Mesenchymal stem cell (in vitro differentiated cells and primary cell): ENCODE results near the gene U2AF2.

Source experiments
- DNase-seq: peaks from one replicate; pipeline ENCODE4 v3.0.0-alpha.2; 2013
- H2AFZ ChIP-seq: one replicate; pipeline ENCODE4 v1.6.1; 2013; ENCODE audit warnings: low read depth, mild to moderate bottlenecking, control low read depth, inconsistent platforms, low read length, moderate library complexity
- H2AK5ac ChIP-seq: 2 replicates; pipeline ENCODE4 v1.6.1; 2013; ENCODE audit warnings: low read length, moderate library complexity, mild to moderate bottlenecking, inconsistent platforms; ENCODE audit not compliant: severe bottlenecking
- H2BK120ac ChIP-seq: one replicate; pipeline ENCODE4 v1.6.1; 2013; ENCODE audit warnings: low read depth, mild to moderate bottlenecking, inconsistent platforms, low read length, moderate library complexity
- H2BK12ac ChIP-seq, 2 experiments: one replicate each; pipeline ENCODE4 v1.6.1; 2013; ENCODE audit warnings: inconsistent platforms in 2 of 2, low read length in 2 of 2, mild to moderate bottlenecking in 2 of 2, moderate library complexity in 2 of 2, control low read depth in 1 of 2
- H2BK15ac ChIP-seq: one replicate; pipeline ENCODE4 v1.6.1; 2013; ENCODE audit warnings: mild to moderate bottlenecking, low read depth, inconsistent platforms; ENCODE audit not compliant: poor library complexity, severe bottlenecking
- H2BK5ac ChIP-seq: 2 replicates; pipeline ENCODE4 v1.6.1; 2013; ENCODE audit warnings: low read depth, mild to moderate bottlenecking, low read length, control low read depth, inconsistent platforms; ENCODE audit not compliant: poor library complexity, severe bottlenecking
- H3K14ac ChIP-seq, 2 experiments: one replicate each; pipeline ENCODE4 v1.6.1; 2013; ENCODE audit warnings: inconsistent platforms in 2 of 2, low read length in 2 of 2, control low read depth in 1 of 2, mild to moderate bottlenecking in 1 of 2, moderate library complexity in 1 of 2
- H3K18ac ChIP-seq, 2 experiments: one replicate each; pipeline ENCODE4 v1.6.1; 2013; ENCODE audit warnings: inconsistent platforms in 2 of 2, low read length in 2 of 2, control low read depth in 1 of 2, low read depth in 1 of 2, mild to moderate bottlenecking in 1 of 2
- H3K23ac ChIP-seq, 2 experiments: one replicate each; pipeline ENCODE4 v1.6.1; 2013; ENCODE audit warnings: inconsistent platforms in 2 of 2, low read length in 2 of 2, mild to moderate bottlenecking in 2 of 2, moderate library complexity in 2 of 2, control low read depth in 1 of 2
- H3K27ac ChIP-seq: 2 replicates; pipeline ENCODE4 v1.5.1; 2013; ENCODE audit warnings: mild to moderate bottlenecking, moderate library complexity, low read length, control low read depth, inconsistent platforms; ENCODE audit not compliant: poor library complexity, severe bottlenecking
- H3K27me3 ChIP-seq, 2 experiments: 2 replicates each; pipeline versions ENCODE4 v1.6.1 to v1.7.0; 2013; ENCODE audit warnings: low read length in 2 of 2, mild to moderate bottlenecking in 2 of 2, moderate library complexity in 2 of 2, control low read depth in 1 of 2, inconsistent platforms in 1 of 2; ENCODE audit not compliant: control insufficient read depth in 1 of 2, insufficient read depth in 1 of 2
- H3K36me3 ChIP-seq, 2 experiments: 2 replicates each; pipeline versions ENCODE4 v1.6.1 to v1.7.0; 2013; ENCODE audit warnings: low read length in 2 of 2, control low read depth in 1 of 2, inconsistent platforms in 1 of 2, low read depth in 1 of 2, mild to moderate bottlenecking in 1 of 2; ENCODE audit not compliant: insufficient read depth in 2 of 2, control insufficient read depth in 1 of 2
- H3K4ac ChIP-seq, 2 experiments: one replicate each; pipeline ENCODE4 v1.6.1; 2013; ENCODE audit warnings: inconsistent platforms in 2 of 2, low read length in 2 of 2, mild to moderate bottlenecking in 2 of 2, moderate library complexity in 2 of 2, control low read depth in 1 of 2, low read depth in 1 of 2
- H3K4me1 ChIP-seq: 2 replicates; pipeline ENCODE4 v1.6.1; 2013; ENCODE audit warnings: low read depth, low read length, control low read depth; ENCODE audit not compliant: control insufficient read depth, insufficient read depth
- H3K4me2 ChIP-seq: 2 replicates; pipeline ENCODE4 v1.6.1; 2013; ENCODE audit warnings: low read length, mild to moderate bottlenecking, inconsistent platforms; ENCODE audit not compliant: poor library complexity, severe bottlenecking
- H3K4me3 ChIP-seq, 2 experiments: 2 replicates each; pipeline versions ENCODE4 v1.5.1 to v1.7.0; 2013; ENCODE audit warnings: low read length in 2 of 2, mild to moderate bottlenecking in 2 of 2, control low read depth in 1 of 2, low read depth in 1 of 2; ENCODE audit not compliant: insufficient read depth in 1 of 2
- H3K79me1 ChIP-seq: replicated peaks from 2 replicates; pipeline ENCODE4 v1.6.1; 2013; ENCODE audit warnings: mild to moderate bottlenecking, control low read depth, low read length, inconsistent platforms; ENCODE audit not compliant: poor library complexity, severe bottlenecking
- H3K9ac ChIP-seq: 2 replicates; pipeline ENCODE4 v1.7.0; 2013; ENCODE audit warnings: mild to moderate bottlenecking, low read length, moderate library complexity
- H3K9me3 ChIP-seq: 2 replicates; pipeline ENCODE4 v1.7.0; 2013; ENCODE audit warnings: mild to moderate bottlenecking, low read length; ENCODE audit not compliant: control insufficient read depth
- H4K8ac ChIP-seq: one replicate; pipeline ENCODE4 v1.6.1; 2013; ENCODE audit warnings: inconsistent platforms, mild to moderate bottlenecking, low read length, moderate library complexity
- H4K91ac ChIP-seq: one replicate; pipeline ENCODE4 v1.6.1; 2013; ENCODE audit warnings: mild to moderate bottlenecking, low read length, inconsistent platforms
- WGBS: methylation state at CpG from one replicate; pipeline ENCODE4 v1.1.7; 2013; ENCODE audit warnings: mixed read lengths; 5-methylcytosine and 5-hydroxymethylcytosine counted together

U2AF2 gene

GRCh38 chr19:55615543-55616394 is 39.1 kb upstream of the U2AF2 start:
- no peak for DNase-seq
- H3K4me3 ChIP-seq = no peak overlapping the region
- WGBS = 99% methylated on average over 88 of the region's 88 CpGs

GRCh38 chr19:55616395-55616875 is 38.4 kb upstream of the U2AF2 start:
- Histone ChIP-seq H2BK5ac (no peak overlapping the region), H3K27ac (no peak overlapping the region), H3K4me1 (peaks cover 3% of the 10 kb centered on the region), H3K23ac (no peak overlapping the region), H4K8ac (no peak overlapping the region), H3K18ac (no peak overlapping the region), H3K9ac (no peak overlapping the region), H3K9me3 (no peaks in the 10 kb centered on the region), H2AFZ (no peak overlapping the region), H3K14ac (no peak overlapping the region), H2AK5ac (no peak overlapping the region), H3K4me3 (no peak overlapping the region), H3K36me3 (peaks cover 31 to 71% of the 10 kb centered on the region in 2 experiments), H3K27me3 (no peaks in the 10 kb centered on the region), H2BK12ac (no peak overlapping the region), H3K4ac (no peak overlapping the region), H2BK120ac (no peak overlapping the region), H3K79me1 (peaks cover 38% of the 10 kb centered on the region), H4K91ac (no peak overlapping the region), H3K4me2 (no peak overlapping the region), H2BK15ac (no peak overlapping the region)
- whole genome bisulfite sequencing = 99% methylated on average over 38 of the region's 38 CpGs
- no peak for DNase-seq

More at GRCh38 chr19:55615543-55616394, 39.1 kb upstream of the U2AF2 start:
- Histone ChIP-seq H3K79me1 (peaks cover 42% of the 10 kb centered on the region), H2BK12ac (no peak overlapping the region), H3K4me2 (no peak overlapping the region), H3K4me1 (peaks cover 3% of the 10 kb centered on the region), H2AFZ (no peak overlapping the region), H3K27me3 (no peaks in the 10 kb centered on the region), H3K36me3 (peaks cover 28 to 71% of the 10 kb centered on the region in 2 experiments), H2BK15ac (no peak overlapping the region), H2BK5ac (no peak overlapping the region), H3K23ac (no peak overlapping the region), H2AK5ac (no peak overlapping the region), H4K91ac (no peak overlapping the region), H3K4ac (no peak overlapping the region), H3K14ac (no peak overlapping the region), H3K9ac (no peak overlapping the region), H3K9me3 (no peaks in the 10 kb centered on the region), H2BK120ac (no peak overlapping the region), H3K18ac (no peak overlapping the region), H3K27ac (no peak overlapping the region), H4K8ac (no peak overlapping the region)

DNA sequence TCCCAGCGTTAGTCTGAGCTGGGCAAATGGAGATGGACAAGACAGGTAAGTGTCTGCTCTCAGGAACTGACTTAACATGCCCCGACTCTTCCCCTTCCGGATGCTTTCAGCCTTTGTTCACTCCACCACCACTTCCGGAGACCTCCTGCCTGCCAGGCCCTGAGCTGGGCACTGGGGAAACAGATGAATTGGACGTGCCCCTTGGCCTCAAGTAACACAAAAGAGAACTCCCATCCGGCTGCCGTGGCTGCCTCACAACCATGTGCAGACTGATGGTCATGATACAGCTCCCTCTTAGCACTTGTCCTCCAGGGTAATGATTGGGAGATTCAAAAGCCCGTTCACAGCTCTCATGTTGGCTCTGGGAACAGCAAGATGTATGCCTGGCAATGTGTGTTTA is 37.4 kb upstream of the U2AF2 start:
- Histone ChIP-seq H3K27me3 (no peaks in the 10 kb centered on the region), H3K4me2 (no peak overlapping the region), H4K91ac (no peak overlapping the region), H3K4me3 (no peak overlapping the region), H3K14ac (no peak overlapping the region), H4K8ac (no peak overlapping the region), H3K79me1 (peaks cover 36% of the 10 kb centered on the region), H3K36me3 (peaks cover 31 to 75% of the 10 kb centered on the region in 2 experiments), H3K18ac (no peak overlapping the region), H2AK5ac (no peak overlapping the region), H2BK120ac (no peak overlapping the region), H3K27ac (no peak overlapping the region), H2BK12ac (no peak overlapping the region), H3K4me1 (peaks cover 6% of the 10 kb centered on the region), H3K4ac (no peak overlapping the region), H2AFZ (no peak overlapping the region), H3K23ac (no peak overlapping the region), H2BK15ac (no peak overlapping the region), H3K9me3 (no peaks in the 10 kb centered on the region), H2BK5ac (no peak overlapping the region), H3K9ac (no peak overlapping the region)
- WGBS = 92% methylated on average over 8 of the region's 8 CpGs
- no peak for DNase-seq

DNA sequence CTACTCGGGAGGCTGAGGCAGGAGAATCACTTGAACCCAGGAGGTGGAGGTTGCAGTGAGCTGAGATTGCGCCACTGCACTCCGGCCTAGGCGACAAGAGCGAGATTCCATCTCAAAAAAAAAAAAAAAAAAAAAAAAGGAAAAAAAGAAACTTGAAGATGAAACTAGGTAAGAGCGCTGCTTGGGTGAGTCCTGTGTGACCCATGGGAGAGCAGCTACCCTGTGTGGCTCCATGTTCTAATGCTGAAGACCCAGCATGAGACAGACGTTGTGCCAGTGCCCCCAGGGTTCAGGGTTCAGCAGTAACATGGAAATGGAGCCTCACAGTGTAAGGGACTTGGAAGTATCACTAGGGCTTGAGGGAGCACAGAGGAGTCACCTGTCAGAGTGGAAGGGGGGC is 36.4 kb upstream of the U2AF2 start:
- no peak overlapping the region for H2BK5ac ChIP-seq
- no peak overlapping the region for H3K4ac ChIP-seq
- H3K14ac ChIP-seq = no peak overlapping the region
- H3K27ac ChIP-seq = no peak overlapping the region
- no peak overlapping the region for H3K18ac ChIP-seq
- H3K4me3 ChIP-seq = no peak overlapping the region
- H3K4me2 ChIP-seq = no peak overlapping the region
- H3K79me1 ChIP-seq = peaks cover 41% of the 10 kb centered on the region
- H3K4me1 ChIP-seq = peaks cover 7% of the 10 kb centered on the region
- no peak for DNase-seq
- H3K9ac ChIP-seq = no peak overlapping the region
- no peak overlapping the region for H2AK5ac ChIP-seq
- no peak overlapping the region for H3K23ac ChIP-seq
- peaks cover 31 to 72% of the 10 kb centered on the region in 2 experiments for H3K36me3 ChIP-seq
- H4K8ac ChIP-seq = no peak overlapping the region
- no peak overlapping the region for H2AFZ ChIP-seq
- no peak overlapping the region for H4K91ac ChIP-seq
- WGBS = 82% methylated on average over 4 of the region's 7 CpGs
- H2BK120ac ChIP-seq = no peak overlapping the region
- no peak overlapping the region for H2BK12ac ChIP-seq
- no peak overlapping the region for H2BK15ac ChIP-seq
- H3K27me3 ChIP-seq = no peaks in the 10 kb centered on the region
- H3K9me3 ChIP-seq = no peaks in the 10 kb centered on the region
